Measurements from ENCODE around the gene MAGED1. TPM values are rescaled to one million over a fixed set of nuclear protein-coding genes. Genes with fewer than 3 reads are reported as not detected.

The MAGED1 gene
- total RNA-seq, 1 experiment from 2014 or later: 283 TPM

GRCh38 chrX:51870354-51870753 lies 23.1 kb upstream of the MAGED1 start:
- Histone ChIP-seq H3K9me3 (ENCODE audit: low read depth, low read length, poor library complexity, severe bottlenecking) (no peaks in the 10 kb centered on the region), H3K36me3 (ENCODE audit: insufficient read depth, low read length, poor library complexity, severe bottlenecking) (no peaks in the 10 kb centered on the region), H3K4me3 (ENCODE audit: low read depth, low read length, poor library complexity, severe bottlenecking) (no peak overlapping the region), H3K4me1 (ENCODE audit: insufficient read depth, low read length, poor library complexity, severe bottlenecking) (peaks cover 4% of the 10 kb centered on the region), H3K27me3 (replicated peaks; ENCODE audit: insufficient read depth, low read depth, low read length, poor library complexity) (no peaks in the 10 kb centered on the region), H3K27ac (ENCODE audit: low read depth, low read length, poor library complexity, severe bottlenecking) (no peak overlapping the region)
- ChIA-PET POLR2A (ENCODE audit: low non-redundant PET) (no interaction called here), CTCF (no interaction called here)
- intact Hi-C loops (cut with micrococcal nuclease; ENCODE audit: unreplicated experiment): no loop called here
- no peak for DNase-seq (ENCODE audit: low spot score)
- TF ChIP-seq EZH2 (IDR thresholded peaks at IDR 0.05; ENCODE audit: borderline replicate concordance, low read depth, low read length, poor library complexity, severe bottlenecking): no peak
- no TSS peak for BruUV-seq (replicated peaks)

- ChIA-PET POLR2A (ENCODE audit: low non-redundant PET) (interaction anchor here (0.6 kb wide), 1 partner anchor 178 kb away, joined by 3 read pairs; no protein-coding TSS in a partner anchor), CTCF (no interaction called here)
Observed at GRCh38 chrX:51874123-51874522, 19.3 kb upstream of the MAGED1 start.

GRCh38 chrX:51876441-51876840 lies 17.0 kb upstream of the MAGED1 start:
- H3K9me3 ChIP-seq (ENCODE audit: low read depth, low read length, poor library complexity, severe bottlenecking): no peaks in the 10 kb centered on the region
- no peaks in the 10 kb centered on the region for H3K36me3 ChIP-seq (ENCODE audit: insufficient read depth, low read length, poor library complexity, severe bottlenecking)
- H3K4me3 ChIP-seq (ENCODE audit: low read depth, low read length, poor library complexity, severe bottlenecking): no peak overlapping the region
- ChIA-PET CTCF (no interaction called here), POLR2A (ENCODE audit: low non-redundant PET) (no interaction called here)
- intact Hi-C loops (cut with micrococcal nuclease; ENCODE audit: unreplicated experiment): no loop called here
- TF ChIP-seq EZH2 (IDR thresholded peaks at IDR 0.05; ENCODE audit: borderline replicate concordance, low read depth, low read length, poor library complexity, severe bottlenecking) (no peak), CTCF (conservative IDR thresholded peaks at IDR 0.05; ENCODE audit: low read depth, low read length) (no peak)
- no peaks in the 10 kb centered on the region for H3K27me3 ChIP-seq (replicated peaks; ENCODE audit: insufficient read depth, low read depth, low read length, poor library complexity)
- BruUV-seq (replicated peaks): no TSS peak
- H3K27ac ChIP-seq (ENCODE audit: low read depth, low read length, poor library complexity, severe bottlenecking): no peak overlapping the region
- H3K4me1 ChIP-seq (ENCODE audit: insufficient read depth, low read length, poor library complexity, severe bottlenecking): no peaks in the 10 kb centered on the region
- DNase-seq (ENCODE audit: low spot score): no peak

More at GRCh38 chrX:51874123-51874522, 19.3 kb upstream of the MAGED1 start:
- H3K9me3 ChIP-seq (ENCODE audit: low read depth, low read length, poor library complexity, severe bottlenecking): no peaks in the 10 kb centered on the region
- peaks cover 4% of the 10 kb centered on the region for H3K4me1 ChIP-seq (ENCODE audit: insufficient read depth, low read length, poor library complexity, severe bottlenecking)
- DNase-seq (ENCODE audit: low spot score): no peak
- H3K4me3 ChIP-seq (ENCODE audit: low read depth, low read length, poor library complexity, severe bottlenecking): no peak overlapping the region
- no peak overlapping the region for H3K27ac ChIP-seq (ENCODE audit: low read depth, low read length, poor library complexity, severe bottlenecking)
- no peak for TF ChIP-seq EZH2 (IDR thresholded peaks at IDR 0.05; ENCODE audit: borderline replicate concordance, low read depth, low read length, poor library complexity, severe bottlenecking)
- TF ChIP-seq CTCF (conservative IDR thresholded peaks at IDR 0.05; ENCODE audit: low read depth, low read length): no peak
- no peaks in the 10 kb centered on the region for H3K36me3 ChIP-seq (ENCODE audit: insufficient read depth, low read length, poor library complexity, severe bottlenecking)
- no TSS peak for BruUV-seq (replicated peaks)
- intact Hi-C loops (cut with micrococcal nuclease; ENCODE audit: unreplicated experiment): no loop called here
- H3K27me3 ChIP-seq (replicated peaks; ENCODE audit: insufficient read depth, low read depth, low read length, poor library complexity): no peaks in the 10 kb centered on the region

GRCh38 chrX:51878056-51878455 lies 15.4 kb upstream of the MAGED1 start:
- H3K4me1 ChIP-seq (ENCODE audit: insufficient read depth, low read length, poor library complexity, severe bottlenecking): no peaks in the 10 kb centered on the region
- no peak for DNase-seq (ENCODE audit: low spot score)
- BruUV-seq (replicated peaks): no TSS peak
- H3K4me3 ChIP-seq (ENCODE audit: low read depth, low read length, poor library complexity, severe bottlenecking): no peak overlapping the region
- H3K36me3 ChIP-seq (ENCODE audit: insufficient read depth, low read length, poor library complexity, severe bottlenecking): no peaks in the 10 kb centered on the region
- ChIA-PET CTCF (no interaction called here), POLR2A (ENCODE audit: low non-redundant PET) (no interaction called here)
- H3K27me3 ChIP-seq (replicated peaks; ENCODE audit: insufficient read depth, low read depth, low read length, poor library complexity): no peaks in the 10 kb centered on the region
- TF ChIP-seq CTCF (conservative IDR thresholded peaks at IDR 0.05; ENCODE audit: low read depth, low read length) (no peak), EZH2 (IDR thresholded peaks at IDR 0.05; ENCODE audit: borderline replicate concordance, low read depth, low read length, poor library complexity, severe bottlenecking) (no peak)
- H3K27ac ChIP-seq (ENCODE audit: low read depth, low read length, poor library complexity, severe bottlenecking): no peak overlapping the region
- H3K9me3 ChIP-seq (ENCODE audit: low read depth, low read length, poor library complexity, severe bottlenecking): no peaks in the 10 kb centered on the region
- intact Hi-C loops (cut with micrococcal nuclease; ENCODE audit: unreplicated experiment): no loop called here
